IPS-NIHi11 (cell line): ENCODE results near the gene UTS2B.
"Not testable (repeated sequence)": the region's sequence is repeated elsewhere in the genome, so short reads cannot be mapped to it uniquely, and the experiment has no call there.

Source experiments
- DNase-seq: peaks from one replicate; pipeline ENCODE4 v3.0.0; 2012; ENCODE audit warnings: mixed read lengths, low spot score

Gene UTS2B

GRCh38 chr3:191280111-191280510 is 50.2 kb downstream of the UTS2B start:
- no peak for DNase-seq

DNA sequence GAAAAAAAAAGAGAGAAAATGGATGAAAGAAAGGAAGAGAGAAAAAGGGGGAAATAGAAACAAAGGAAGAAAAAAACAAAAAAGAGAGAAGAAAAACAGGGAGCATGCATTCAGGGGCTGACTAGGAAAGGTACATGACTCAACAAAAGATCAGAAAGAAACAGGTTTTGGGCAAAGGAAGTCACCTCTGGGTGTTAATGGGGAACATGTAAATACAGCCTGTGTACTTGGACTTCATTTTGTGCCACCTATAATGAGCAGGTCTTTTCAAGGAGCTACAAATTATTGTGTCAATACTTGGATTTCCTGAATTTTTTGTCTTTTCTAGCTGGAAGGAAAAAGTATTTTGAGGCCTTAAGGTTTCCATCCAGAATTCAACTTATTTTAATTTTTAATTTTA is 54.6 kb downstream of the UTS2B start:
- DNase-seq: no peak

GRCh38 chr3:191275244-191275643 is 55.1 kb downstream of the UTS2B start:
- not testable (repeated sequence) for DNase-seq

DNA sequence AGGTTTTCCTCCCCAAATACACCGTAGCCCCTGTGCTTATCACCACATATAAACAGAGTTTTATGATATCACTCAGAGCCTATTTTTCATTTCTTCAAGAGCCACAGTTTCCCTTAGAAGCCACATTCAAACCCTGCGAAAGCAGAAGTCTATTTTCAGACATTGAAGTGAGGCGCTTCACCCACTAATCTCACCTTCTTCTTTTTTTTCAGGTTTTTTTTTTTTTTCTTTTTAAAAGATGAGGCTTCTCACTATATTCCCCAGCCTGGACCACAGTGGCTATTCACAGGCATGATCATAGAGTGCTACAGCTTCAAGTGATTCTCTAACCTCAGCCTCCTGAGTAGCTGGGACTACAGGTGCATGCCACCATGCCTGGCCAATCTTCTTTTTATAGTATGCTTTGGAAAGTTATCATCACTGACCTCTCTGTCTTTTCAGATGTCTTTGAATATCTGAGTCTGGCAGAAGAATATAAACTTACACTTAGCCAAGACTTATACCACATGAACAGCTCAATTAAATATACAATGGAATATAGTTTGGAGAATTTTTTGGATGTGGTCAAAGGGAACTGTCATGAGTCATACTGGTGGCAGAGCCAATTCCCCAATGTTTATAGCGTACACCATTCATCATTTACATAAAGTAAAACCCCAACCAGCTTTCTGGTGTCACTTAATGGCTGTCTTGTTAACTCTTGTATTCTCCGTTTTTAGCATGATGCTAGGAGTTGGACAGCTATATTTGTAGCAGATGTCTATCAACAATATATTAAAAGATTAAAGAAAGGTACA is 60.8 kb downstream of the UTS2B start:
- no peak for DNase-seq

DNA sequence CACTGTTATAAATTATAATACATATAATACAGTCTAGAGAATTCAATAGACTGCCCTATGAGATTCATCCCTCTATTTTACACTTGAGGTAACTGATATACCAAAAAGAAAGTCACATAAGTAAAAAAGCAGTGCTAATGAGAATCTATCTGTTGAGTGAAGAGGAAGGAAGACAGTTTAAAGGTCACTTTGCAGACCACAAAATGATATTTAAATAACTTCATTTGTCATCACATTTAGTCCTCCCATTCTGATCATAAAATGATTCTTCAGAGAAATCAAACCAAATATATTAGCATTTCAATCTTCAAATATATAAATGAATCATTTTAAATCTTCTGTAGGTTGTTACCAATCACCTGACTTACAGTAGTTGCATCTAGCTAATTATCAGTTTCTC is 61.6 kb downstream of the UTS2B start:
- DNase-seq: no peak

DNA sequence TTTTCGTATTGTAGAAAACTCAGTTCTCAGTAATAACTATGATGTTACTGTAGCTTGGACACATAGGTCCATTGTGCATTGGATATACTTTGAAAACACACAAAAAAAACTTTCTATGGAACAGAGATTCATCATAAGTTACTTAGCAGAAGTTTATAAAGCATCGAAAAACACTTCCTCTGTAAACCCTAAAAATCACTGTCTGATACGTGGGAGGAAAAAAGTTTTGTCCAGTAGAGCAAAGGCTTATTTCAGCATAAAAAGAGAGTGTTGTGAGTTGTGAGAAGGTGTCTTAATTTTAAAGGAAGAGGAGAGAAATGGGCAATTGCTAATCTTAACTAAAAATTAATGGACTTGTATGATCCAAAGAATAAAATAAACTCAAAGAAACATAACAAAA is 66.5 kb downstream of the UTS2B start:
- no peak for DNase-seq

GRCh38 chr3:191263365-191263764 is 67.0 kb downstream of the UTS2B start:
- no peak for DNase-seq

DNA sequence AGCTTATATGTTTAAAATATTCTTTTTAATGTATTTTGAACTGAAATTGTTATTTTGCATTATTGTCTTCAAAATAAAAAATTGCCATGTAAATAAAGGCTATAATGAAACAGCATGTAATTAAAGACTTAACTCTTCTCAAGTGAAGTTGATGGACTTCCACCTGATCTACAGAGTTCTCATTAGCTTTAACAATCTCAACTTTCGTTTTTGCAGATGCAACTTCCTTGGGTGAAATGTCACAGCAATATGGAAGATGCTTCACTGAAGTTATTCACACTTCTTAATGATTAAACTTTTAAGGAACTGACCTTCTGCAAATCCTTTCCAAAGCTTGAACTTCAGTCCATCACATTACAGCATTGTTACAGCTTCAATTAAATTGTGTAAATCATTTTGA is 67.7 kb downstream of the UTS2B start:
- DNase-seq: no peak

- DNase-seq: no peak
These were observed 69.1 kb downstream of the UTS2B start for GRCh38 chr3:191261304-191261638.

GRCh38 chr3:191260431-191261303 is 69.7 kb downstream of the UTS2B start:
- no peak for DNase-seq

DNA sequence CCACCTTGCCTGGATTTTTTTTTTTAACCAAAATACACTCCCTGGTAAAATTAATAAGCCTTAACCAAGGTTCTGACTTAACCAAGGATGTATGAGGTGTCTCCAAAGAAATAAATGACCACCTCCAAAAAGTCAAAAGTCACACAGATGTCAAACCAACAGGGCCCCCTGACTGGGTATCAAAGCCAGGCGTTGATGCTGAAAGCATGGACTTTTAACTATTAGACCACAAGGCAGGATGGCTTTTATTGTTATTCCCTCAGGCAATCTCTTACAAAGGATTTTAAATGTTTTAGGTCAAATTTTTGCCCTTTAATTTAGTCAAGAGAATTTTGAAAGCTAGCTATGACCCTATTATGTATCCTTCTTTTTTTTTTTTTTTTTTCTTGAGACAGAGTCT is 70.8 kb downstream of the UTS2B start:
- DNase-seq: no peak

DNA sequence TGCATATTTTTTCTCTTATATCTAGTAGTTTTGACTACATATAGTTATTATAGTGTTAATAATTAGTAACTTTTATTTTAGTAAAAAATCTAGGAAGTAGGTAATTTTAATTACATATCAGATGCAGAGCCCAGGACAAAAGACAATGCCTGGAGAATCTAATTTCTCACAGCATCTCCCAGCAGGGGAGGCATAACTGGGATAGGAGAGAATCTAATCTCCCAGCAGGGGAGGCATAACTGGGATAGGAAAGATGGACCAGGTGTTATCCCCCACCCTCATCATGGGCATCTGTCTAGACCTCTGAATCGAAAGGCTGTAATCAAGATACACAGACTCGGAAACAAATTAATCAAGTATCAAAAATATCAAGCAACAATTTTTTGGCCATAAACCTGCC is 73.0 kb downstream of the UTS2B start:
- no peak for DNase-seq

DNA sequence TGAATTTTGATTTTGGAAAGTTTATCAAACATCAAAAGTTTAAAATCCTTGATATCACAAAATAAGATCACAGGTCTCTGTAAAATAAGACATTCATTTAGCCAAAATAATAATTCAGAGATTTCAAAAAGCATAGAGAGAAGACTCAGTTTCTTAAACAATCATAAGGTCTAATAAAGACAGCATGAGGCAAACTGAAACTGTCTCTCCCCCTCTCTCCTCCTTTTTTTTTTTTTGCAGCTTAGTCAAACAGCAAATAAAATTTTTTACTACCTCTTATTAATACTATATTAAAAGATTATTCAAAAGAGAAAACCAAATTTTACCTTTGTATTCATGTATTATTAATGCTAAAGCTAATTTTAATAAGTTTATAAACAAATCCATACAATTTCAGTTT is 73.9 kb downstream of the UTS2B start:
- no peak for DNase-seq

DNA sequence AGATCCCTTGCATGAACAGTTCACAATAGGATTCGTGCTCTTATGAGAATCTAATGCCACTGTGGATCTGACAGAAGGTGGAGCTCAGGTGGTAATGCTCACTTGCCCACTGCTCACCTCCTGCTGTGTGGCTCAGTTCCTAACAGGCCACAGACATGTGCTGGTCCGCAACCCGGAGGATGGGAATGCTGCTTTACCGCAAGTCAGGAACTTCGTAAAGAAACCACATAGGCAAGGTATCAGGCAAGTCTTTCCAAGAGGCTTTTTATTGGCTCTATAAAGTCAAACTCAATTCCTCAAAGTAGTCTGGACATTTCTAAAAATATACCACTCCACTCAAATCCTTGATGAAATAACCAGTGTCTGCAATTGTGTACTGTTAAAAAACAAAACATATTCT is 75.2 kb downstream of the UTS2B start:
- no peak for DNase-seq

GRCh38 chr3:191254098-191254873 is 76.0 kb downstream of the UTS2B start:
- DNase-seq: no peak

DNA sequence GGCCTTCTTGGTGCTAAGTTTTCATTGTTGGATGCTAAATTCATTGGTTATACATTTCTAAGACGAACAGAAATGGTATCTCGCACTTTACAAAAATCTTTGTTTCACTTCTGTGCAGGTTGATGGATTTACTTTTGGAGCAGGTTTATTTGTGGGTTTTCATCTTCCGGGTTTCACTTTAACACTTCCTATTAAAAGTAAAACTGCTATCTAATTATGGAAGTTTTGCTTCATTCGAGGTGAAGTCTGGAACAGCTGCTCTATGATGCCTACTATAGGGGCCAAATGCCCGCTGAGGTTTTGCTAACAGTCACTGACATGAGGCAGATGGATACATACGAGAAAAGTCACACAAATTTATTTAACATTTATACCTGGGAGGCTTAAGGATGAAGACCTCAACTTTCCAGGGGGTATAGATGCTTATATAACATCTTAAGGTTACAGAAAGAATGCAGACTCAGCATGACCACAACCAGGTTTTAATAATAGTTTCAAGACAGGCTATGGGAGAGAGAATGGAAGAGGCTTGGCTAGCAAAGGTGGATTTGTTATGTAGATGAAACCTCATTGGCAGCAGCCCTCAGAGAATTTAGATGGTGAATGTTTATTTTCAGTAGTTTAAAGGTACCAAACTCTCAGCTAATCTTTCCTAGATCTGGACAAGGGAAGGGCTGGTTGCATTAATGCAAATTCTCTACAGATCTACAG is 77.1 kb downstream of the UTS2B start:
- peak; percentile 49 for DNase-seq

DNA sequence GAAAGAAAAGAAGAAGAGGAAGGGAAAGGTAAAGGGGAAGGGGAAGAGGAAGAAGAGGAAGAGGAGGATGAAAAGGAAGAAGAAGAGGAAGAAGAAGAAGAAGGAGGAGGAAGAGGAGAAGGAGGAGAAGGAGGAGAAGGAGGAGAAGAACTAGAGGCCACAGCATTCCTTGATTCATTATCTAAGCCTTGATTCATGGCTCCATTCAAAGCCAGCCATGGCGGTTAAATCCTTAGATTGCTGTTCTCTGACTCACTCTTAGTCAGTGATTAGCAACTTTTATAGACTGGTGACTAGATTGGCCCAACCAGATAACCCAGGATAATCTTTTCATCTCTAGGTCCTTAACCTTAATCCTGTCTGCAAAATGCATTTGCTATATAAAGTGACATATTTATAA is 83.7 kb downstream of the UTS2B start:
- DNase-seq: no peak

DNA sequence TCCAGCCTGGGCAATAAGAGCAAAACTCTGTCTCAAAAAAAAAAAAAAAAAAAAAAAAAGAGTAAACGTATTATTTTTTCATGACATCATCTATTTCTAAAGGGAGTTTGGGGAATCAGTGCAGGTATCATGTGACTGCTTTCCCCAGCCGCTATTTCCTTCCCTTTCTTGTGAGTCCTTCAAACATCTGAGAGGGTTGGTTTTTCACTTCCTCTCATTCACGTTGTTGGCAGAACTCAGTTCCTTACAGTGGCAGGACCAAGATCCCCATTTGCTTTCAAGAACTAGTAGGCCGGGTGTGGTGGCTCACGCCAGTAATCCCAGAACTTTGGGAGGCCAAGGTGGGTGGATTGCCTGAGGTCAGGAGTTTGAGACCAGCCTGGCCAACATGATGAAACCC is 84.3 kb downstream of the UTS2B start:
- not testable (repeated sequence) for DNase-seq

DNA sequence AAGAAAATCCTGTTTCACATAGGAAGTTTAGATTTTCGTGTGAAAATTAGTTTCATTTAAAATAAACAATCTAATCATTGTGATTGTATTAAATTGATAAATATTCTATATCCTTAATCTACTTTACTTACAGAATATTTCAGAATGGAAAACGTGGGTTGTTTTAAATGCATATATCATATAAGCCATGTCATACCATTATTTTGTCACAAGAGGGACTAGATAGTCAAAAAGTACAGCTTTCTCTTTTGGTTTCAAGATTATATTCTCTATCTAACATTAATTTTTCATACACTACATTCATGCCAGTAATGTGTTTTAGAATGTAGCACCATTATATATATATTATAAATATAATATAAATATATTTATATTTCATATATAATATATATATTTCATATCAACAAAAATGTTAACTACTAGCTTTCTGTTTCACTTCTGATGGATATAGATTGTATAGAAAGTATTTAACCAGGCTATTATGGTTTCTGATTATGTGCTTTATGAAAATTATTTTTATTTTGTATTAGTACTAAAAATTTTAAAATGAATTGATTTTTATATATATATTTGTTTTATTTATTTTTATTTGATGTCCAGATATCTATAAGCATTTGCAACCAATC is 86.0 kb downstream of the UTS2B start:
- no peak for DNase-seq

GRCh38 chr3:191240486-191240885 is 89.8 kb downstream of the UTS2B start:
- no peak for DNase-seq

DNA sequence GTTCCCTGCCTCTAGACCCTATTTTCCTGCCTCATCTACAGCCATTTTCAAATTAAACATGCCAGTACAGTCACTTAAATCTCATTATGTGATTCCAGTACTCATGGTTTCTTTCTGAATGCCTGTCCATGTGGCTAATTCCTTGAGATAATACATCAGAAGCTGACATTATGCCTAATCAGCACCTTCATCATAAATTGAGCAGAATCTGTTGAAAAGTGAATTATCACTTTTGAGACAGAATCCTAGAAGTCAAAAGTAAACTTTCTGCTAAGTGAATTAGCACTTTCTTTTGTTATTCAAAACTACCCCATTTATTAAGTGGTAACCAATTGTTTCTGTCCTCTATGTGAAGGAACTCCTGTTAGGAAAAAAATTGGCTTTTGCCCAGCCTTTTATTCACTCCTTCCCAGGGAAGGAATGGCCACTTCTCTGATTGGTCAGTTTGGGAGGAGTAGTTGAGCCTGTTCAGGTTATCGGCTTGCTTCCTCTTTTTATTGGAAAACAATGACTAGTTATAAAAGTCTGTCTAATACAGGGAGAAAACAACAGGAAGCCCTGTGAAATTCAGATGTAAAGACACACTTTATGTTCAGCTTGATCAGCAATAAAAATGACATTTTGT is 90.8 kb downstream of the UTS2B start:
- peak; percentile 38 for DNase-seq
